Activated CD8-positive, alpha-beta memory T cell treated with anti-CD3 and anti-CD28 coated beads for 1 hour (primary cell): ENCODE measurements around the gene IZUMO4.
"Not testable (repeated sequence)": the region's sequence is repeated elsewhere in the genome, so short reads cannot be mapped to it uniquely, and the experiment has no call there.

Source experiments
- DNase-seq, 2 donors: peaks; one replicate each; pipeline ENCODE4 v3.0.0-alpha.2; 2020; ENCODE audit warnings: low read depth in 1 of 2; ENCODE audit errors: extremely low read depth in 1 of 2

The IZUMO4 gene

DNA sequence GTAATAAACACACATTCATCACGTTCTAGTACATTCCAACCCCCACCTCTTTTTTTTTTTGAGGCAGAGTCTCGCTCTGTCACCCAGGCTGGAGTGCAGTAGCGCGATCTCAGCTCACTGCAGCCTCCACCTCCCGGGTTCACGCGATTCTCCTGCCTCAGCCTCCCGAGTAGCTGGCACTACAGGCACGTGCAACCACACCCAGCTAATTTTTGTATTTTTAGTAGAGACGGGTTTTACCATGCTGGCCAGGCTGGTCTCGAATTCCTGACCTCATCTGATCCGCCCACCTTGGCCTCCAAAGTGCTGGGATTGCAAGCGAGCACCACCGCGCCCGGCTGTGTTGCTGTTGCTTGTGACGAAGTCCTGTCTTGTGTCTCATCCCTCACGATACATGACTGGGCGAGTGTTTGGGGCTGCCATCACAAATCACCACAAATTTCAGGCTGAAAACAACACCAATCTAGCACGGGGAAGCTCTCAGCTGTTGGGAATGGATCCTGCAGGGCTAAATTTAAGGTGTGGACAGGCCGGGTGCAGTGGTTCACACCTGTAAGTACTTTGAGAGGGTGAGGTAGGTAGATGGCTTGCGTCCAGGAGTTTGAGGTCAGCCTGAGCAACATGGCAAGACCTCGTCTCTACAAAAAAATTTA, 16.3 kb upstream of the IZUMO4 start:
- DNase-seq: no peak

- DNase-seq: no peak
These were observed 14.6 kb upstream of the IZUMO4 start for GRCh38 chr19:2081873-2082810.

DNA sequence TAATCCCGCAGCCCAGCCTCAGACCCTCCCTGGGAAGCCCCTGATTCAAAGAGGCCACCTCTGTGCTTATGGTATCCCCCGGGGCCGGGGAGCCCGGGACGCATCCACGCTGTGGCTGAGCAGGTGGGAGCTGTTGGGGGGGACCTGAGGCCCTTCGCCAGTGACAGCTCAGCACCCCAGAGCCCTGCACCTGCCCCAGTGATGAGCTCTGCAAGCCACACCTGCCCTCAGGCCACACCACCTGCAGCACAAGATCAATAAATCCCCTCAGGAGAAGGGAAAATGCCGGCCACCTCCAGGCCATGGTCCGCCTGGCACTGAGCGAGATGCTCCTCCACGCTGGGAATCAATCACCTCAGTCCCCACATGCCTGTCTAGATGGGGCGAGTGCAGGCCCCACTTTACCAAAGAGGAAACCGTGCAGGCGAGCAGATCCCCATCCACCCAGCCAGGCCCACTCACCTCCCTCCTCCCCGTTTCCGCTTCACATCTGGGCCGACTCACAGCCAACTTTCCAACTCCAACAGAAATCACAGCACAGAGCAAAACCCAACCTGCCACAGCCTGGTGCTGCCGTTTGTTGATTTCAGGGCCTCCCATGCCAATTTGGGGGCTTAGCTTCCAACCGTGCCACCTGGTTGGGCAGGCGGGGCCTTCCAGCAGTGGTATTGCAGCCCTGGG, 13.4 kb upstream of the IZUMO4 start:
- peak in 1 of 2 donors; percentile 52 for DNase-seq

GRCh38 chr19:2084993-2085720, 11.6 kb upstream of the IZUMO4 start:
- DNase-seq: peak; percentile 86

DNA sequence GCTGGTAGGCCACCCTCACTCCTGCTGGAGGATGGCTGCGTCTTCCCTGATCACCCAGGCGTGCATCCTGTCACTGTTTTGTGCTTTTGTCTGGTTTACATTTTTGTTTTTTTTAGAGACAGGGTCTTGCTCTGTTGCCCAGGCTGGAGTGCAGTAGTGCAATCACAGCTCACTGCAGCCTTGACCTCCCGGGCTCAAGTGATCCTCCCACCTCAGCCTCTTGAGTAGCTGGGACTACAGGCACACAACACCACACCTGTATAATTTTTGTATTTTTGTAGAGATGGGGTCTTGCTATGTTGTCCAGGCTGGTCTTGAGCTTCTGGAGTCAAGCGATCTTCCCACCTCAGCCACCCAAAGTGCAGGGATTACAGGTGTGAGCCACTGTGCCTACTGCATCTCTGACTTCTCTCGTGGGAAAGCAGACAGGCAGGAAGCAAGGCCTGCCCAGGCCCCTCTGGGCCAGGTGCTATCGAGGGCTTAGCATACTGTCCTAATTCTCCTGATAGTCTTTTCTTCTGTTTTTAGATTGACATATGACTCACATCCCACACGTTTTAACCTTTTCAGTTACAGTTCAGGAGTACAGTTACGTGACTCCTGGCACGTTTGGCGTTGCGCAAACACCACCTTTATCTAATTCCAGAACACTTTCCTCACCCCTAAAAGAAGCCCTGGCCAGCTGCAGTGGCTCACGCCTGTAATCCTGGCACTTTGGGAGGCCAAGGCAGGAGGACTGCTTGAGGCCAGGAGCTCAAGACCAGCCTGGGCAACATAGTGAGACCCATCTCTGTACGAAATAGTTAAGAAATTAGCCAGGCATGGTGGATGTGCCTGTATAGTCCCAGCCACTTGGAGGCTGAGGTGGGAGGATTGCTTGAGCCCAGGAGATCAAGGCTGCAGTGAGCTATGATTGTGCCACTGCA, 9.8 kb upstream of the IZUMO4 start:
- DNase-seq: not testable (repeated sequence)

DNA sequence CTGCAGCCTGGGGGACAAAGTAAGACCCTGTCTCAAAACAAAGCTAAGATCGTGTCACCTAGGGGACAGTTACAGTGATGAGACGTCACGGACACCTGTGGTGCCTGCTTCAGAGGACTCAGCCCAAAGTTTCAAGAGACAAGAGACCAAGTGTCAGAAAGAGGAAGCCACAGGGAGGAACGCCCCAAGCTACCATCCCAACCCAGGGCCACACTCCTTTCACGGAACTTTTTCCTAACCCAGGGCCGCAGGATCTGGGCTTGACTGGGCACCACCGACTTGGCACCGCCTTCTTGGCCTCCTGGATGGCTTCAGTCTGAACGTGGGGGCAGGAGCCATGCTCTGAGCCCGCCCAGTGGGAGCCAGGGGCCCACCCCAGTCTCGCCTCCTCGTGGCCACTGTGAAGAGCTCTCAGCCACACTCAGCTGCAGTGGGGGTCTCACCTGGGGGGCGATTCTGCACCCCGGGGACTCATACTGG, 9.1 kb upstream of the IZUMO4 start:
- no peak for DNase-seq

GRCh38 chr19:2089001-2089711, 7.6 kb upstream of the IZUMO4 start:
- DNase-seq: no peak

DNA sequence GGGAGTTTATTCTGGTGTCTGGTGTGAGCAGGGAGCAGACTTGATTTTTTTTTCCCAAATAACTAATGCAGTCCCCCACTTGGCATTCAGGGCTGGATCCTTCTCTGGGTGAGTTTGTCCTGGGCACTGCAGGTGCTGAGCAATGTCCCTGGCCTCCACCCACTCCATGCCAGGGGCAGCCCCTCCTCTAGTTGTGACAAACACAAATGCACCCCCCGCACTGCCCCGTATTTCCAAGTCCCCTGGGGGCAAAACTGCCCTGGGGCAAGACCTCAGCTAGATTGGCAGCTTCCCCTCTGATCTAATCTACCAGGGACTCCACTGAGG, 7.0 kb upstream of the IZUMO4 start:
- DNase-seq: no peak

DNA sequence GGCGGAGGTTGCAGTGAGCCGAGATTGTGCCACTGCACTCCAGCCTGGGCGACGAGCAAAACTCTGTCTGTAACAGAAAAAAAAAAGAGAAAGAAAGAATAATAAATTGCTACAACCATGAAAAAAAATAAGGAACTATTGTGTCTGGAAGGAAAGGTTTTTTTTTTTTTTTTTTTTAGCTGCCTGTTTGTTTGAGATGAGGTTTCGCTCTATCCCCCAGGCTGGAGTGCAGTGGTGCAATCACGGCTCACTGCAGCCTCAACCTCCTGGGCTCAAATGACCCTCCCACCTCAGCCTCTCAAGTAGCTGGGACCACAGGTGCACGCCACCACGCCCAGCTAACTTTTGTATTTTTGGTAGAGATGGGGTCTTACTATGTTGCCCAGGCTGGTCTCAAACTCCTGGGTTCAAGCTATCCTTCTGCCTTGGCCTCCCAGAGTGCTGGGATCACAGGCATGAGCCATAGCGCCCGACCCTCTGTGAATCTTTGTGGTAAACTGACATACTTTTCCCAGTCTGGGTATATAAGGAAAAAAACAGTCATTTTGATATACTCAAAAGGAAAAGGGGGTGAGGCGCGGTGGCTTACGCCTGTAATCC, 4.7 kb upstream of the IZUMO4 start:
- not testable (repeated sequence) for DNase-seq

- DNase-seq: peak; percentile 62 to 77
These were observed 658 bp upstream of the IZUMO4 start, which contains the start of gene MOB3A for GRCh38 chr19:2096034-2096479. Gene MOB3A (minus strand): TSS chr19:2096326. CDS start chr19:2078560, 17,766 bp downstream.

GRCh38 chr19:2097203-2097885, 629 bp downstream of the IZUMO4 start:
- DNase-seq: no peak

DNA sequence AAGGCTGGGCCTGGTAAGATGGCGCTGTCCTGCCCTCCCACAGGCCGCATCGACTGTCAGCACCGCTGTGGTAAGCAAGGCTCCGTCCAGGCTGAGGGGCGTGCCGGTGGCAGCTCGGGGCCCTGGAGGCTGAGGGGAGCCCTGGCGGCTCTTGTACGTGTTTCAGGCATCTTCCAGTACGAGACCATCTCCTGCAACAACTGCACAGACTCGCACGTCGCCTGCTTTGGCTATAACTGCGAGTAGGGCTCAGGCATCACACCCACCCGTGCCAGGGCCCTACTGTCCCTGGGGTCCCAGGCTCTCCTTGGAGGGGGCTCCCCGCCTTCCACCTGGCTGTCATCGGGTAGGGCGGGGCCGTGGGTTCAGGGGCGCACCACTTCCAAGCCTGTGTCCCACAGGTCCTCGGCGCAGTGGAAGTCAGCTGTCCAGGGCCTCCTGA, 1.2 kb downstream of the IZUMO4 start:
- no peak for DNase-seq

DNA sequence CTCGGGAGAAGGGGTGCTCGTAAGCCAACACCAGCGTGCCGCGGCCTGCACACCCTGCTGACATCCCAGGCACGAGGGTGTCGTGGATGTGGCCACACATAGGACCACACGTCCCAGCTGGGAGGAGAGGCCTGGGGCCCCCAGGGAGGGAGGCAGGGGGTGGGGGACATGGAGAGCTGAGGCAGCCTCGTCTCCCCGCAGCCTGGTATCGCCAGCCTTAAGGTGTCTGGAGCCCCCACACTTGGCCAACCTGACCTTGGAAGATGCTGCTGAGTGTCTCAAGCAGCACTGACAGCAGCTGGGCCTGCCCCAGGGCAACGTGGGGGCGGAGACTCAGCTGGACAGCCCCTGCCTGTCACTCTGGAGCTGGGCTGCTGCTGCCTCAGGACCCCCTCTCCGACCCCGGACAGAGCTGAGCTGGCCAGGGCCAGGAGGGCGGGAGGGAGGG, 2.4 kb downstream of the IZUMO4 start:
- DNase-seq: no peak

GRCh38 chr19:2099937-2100718, 3.4 kb downstream of the IZUMO4 start:
- DNase-seq: no peak

- no peak for DNase-seq
These were observed 4.0 kb downstream of the IZUMO4 start for GRCh38 chr19:2100719-2101061.

DNA sequence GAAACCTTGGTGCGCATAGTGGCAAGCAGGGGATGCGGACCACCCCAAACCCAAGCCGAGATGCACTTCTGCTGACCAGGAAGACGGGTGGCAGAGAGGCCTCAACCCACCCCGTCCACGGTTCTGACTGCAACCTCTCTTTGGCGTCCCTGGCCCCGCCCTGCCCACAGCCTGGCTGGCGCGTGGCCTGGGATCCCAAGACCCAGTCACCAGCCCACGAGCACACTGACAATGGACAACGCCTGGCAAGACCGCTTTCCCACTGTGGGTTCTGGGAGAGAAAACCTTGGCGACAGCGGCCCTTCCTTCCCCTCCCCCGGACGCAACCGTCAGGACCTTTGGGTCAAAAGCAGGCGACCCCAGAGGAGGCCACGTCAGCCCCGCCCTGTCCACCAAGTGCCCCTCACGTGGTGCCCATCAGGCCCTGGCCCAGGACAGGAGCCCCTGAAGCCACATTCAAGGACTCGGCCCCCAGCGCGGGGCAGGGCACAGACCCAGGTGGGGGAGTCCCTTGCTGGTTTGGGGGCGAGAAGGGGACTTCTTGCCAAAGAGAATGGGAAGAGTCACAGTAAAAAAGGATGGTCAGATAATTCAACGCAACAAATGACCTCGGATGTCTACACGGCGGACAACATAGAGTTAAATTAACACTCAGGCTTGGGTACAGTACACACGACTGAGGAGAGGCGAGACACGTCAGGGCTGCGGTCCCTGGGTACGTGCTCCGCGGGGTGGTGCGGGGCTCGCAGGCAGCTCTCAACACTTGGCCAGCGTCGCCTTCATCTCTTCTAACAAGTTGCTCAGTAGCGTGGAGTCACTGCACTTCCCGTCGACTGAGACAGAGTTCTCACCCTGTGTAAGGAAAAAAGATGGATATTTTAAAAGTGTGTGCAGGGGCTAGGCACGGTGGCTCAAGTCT, 5.0 kb downstream of the IZUMO4 start:
- no peak for DNase-seq
